GM19328 (cell line): Measurements from ENCODE around the gene TRIOBP.
"Not testable (repeated sequence)": the region's sequence is repeated elsewhere in the genome, so short reads cannot be mapped to it uniquely, and the experiment has no call there.

Experiments
- ATAC-seq: cut with Tn5 transposase; IDR thresholded peaks from one replicate; pipeline ENCODE4 v1.9.1; 2021; ENCODE audit warnings: mild to moderate bottlenecking, moderate library complexity; ENCODE audit not compliant: unreplicated experiment

Gene TRIOBP

DNA sequence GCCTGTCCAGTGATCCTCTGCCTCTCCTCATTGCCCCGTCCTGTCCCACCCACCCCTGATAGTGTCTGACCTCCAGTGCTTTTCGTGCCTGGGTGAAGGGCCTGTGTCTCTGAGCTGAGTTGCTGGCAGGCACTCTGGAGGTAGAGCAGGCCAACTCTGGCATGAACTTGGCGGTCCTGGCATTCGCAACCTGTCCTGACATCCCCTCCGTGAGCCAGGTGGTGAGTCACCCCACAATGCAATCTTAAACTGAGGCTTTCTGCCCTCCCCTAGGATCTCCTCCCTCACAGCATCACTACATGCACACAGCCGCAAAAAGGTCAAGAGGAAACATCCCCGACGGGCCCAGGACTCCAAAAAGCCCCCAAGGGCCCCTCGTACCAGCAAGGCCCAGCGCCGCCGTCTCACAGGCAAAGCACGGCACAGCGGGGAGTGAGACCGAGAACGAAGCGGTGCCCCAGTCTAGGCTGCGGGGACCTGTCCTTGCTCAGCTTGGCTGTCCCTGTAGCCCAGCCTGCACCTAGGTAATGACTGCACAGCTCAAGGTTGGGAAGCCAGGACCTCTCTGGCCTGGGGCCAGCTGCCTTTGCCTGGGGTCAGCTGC lies 5.8 kb upstream of the TRIOBP start:
- no peak for ATAC-seq

GRCh38 chr22:37692627-37693285 lies 4.1 kb upstream of the TRIOBP start:
- no peak for ATAC-seq

GRCh38 chr22:37694131-37694530 lies 2.7 kb upstream of the TRIOBP start:
- ATAC-seq, result not testable (repeated sequence)

GRCh38 chr22:37696260-37696656 lies 590 bp upstream of the TRIOBP start:
- not testable (repeated sequence) for ATAC-seq

DNA sequence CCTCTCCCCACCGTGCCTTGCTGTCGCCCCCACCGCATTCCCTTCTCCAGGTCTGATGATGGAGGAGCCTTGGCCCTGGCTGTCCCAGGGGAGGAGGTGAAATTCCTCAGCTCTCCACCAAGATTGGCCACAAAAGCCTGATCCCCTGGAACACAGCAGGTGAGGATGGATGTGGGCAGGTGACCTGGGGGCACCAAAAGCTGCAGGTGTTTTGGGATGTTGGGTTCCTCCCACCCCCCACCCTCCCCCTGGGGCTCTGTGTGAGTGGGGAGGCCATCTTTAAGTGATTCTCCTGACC lies 639 bp downstream of the TRIOBP start:
- no peak for ATAC-seq

DNA sequence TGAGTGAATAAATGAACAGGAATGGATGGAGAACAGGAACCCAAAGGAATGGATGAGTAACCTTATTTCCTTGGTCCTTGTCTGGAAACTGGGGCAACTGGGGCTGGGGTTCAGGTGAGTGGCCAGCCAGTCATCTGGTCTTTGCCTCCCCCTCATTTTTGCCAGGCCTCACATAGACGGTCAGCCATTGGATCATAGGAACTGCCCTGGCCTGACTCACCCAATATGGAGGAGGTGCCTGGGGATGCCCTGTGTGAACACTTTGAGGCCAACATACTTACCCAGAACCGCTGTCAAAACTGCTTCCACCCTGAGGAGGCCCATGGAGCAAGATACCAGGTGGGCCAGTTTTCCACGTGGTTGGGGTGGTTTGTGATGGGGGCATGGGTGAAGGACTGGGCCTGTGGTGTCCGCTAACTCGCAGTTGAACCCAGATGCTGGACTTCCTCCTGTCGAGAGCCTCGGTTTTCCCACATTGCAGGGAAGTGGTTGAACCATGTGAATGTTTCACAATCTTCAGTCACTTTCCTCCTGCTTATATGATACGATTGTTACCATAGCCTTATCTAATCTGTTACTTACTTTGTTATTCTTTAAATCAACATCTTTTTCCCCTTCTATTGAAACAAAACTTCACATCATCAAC lies 4.4 kb downstream of the TRIOBP start:
- no peak for ATAC-seq

DNA sequence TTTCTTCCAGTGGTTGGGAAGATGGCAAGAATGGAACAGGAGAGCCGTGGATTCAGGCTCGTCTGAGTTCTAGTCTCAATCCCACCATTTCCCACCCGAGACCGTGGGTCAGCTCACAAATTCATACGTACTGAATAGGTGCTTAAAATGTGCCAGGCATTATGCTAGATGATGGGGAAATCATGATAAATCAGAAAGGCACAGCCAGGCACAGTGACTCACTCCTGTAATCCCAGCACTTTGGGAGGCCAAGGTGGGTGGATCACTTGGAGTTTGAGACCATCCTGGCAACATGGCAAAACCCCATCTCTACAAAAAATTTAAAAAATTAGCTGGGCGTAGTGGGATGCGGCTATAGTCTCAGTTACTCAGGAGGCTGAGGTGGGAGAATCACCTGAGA lies 7.1 kb downstream of the TRIOBP start:
- ATAC-seq, result no peak

DNA sequence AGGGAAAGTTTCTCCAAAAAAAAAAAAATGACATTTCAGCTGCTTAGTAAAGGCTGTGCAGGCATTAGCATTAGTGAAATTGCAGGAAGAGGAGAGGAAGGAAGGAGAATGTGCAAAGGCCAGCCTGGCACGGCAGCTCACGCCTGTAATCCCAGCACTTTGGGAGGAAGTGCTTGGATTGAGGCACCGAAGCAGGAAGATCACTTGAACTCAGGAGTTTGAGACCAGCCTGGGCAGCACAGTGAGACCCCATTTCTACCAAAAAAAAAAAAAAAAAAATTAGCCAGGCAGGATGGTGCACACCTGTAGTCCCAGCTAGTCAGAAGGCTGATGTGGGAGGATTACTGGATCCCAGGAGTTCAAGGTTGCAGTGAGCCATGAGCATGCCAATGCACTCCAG lies 7.8 kb downstream of the TRIOBP start:
- no peak for ATAC-seq

DNA sequence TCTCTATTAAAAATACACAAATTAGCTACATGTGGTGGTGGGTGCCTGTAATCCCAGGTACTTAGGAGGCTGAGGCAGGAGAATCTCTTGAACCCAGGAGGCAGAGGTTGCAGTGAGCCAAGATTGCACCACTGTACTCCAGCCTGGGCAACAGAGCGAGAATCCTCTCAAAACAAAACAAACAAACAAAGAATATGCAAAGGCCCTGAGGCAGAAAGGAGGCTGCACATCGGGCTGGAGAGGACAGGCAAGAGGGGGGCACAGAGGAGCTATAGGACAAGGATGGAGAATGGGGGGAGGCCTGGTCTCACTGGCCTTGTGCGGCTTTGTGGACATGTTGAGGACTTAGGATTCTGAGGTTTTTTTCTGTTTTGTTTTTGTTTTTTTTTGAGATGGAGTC lies 8.4 kb downstream of the TRIOBP start:
- ATAC-seq, result no peak

DNA sequence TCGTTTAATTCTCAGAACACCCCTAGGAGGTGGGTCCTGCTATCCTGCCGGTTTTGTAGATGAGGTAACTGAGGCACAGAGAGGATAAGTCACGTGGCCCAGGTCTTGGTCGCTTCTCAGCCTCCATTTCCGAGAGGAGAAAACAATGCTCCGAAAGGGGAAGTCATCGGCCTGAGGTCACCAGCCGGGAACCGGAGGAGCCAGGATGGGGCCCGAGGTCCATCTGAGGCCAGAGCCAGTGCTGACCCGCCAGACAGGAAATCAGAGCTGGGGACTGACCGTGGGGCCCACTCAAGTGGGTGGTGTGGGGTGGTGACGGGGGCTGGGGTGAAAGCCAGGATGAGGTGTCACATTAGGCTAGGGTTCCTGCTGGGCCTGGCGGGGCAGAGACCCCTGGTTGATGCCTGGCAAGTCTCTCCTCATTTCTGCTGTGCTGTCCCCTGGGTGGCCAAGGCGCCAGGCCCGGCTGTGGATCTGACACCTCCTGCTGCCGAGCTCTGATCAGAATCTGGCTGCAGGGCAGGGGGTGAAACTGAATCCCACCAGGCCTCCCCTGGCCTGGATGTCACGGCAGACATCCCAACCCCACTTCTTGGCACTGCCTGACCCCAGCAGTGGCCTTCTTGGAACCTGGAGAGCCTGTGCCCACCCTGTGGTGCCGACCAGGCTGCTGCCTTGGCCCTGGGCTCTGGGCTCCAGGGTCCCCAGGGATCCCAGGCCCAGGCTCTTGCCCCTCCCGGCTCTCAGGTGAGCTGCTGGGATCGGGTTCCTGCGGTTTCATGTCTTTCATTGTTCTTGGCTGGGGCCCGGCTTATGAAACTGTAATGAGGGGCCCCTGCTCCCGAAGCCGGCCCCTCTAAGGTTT lies 12.0 kb downstream of the TRIOBP start:
- ATAC-seq, result no peak

GRCh38 chr22:37709445-37709765 lies 12.6 kb downstream of the TRIOBP start:
- ATAC-seq, result no peak

GRCh38 chr22:37710675-37711074 lies 13.8 kb downstream of the TRIOBP start:
- ATAC-seq, result no peak

DNA sequence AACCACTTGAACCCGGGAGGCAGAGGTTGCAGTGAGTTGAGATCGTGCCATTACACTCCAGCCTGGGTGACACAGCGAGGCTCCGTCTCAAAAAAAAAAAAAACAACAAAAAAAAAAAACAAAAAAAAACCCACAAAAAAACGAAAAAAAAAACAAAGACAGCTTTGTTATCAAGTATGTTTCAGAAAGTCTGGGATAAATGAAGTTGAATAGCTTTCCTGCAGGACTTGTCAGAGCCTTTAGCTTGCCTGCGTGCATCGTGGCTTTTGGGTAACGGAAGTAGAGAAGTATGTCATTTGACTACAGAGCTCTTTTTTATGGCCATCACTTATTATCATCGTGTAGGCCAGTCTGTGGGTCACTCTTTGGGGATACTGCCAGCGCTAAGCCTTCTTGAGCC lies 14.6 kb downstream of the TRIOBP start:
- no peak for ATAC-seq

- no peak for ATAC-seq
These were observed 16.9 kb downstream of the TRIOBP start for GRCh38 chr22:37713761-37714160.

DNA sequence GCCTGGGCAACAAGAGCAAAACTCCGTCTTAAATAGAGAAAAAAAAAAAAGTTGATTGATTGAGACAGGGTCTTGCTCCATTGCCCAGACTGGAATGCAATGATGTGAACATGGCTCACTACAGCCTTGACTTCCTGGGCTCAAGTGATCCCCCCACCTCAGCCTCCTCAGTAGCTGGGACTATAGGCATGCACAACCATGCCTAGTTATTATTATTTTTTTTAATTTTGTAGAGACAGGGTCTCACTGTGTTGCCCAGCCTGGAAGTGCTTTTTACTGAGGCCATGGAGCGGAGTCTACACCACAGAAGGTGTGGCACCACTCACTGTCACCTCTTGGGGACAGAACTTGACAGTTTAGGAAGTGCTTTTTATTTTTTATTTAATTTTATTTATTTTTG lies 17.8 kb downstream of the TRIOBP start:
- no peak for ATAC-seq

DNA sequence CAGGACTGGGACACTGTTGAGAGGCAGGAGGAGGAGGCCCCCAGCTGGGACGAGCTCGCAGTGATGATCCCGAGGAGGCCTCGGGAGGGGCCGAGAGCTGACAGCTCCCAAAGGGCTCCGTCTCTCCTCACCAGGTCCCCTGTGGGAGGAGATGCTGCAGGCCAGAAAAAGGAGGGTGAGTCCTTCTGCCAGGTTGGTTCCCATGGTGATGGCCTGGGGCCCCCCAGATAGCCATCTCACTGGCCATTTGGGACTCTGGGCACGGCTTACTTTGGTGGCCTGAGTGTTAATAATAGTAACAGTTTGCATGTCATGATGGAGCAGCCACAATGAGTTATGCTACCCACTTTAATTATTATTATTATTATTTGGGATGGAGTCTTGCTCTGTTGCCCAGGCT lies 18.9 kb downstream of the TRIOBP start:
- ATAC-seq, result no peak

- ATAC-seq, result no peak
These were observed 19.9 kb downstream of the TRIOBP start for GRCh38 chr22:37716708-37717107.

GRCh38 chr22:37717235-37717634 lies 20.4 kb downstream of the TRIOBP start:
- ATAC-seq, result not testable (repeated sequence)

- not testable (repeated sequence) for ATAC-seq
These were observed 21.0 kb downstream of the TRIOBP start for GRCh38 chr22:37717746-37718305.

- no peak for ATAC-seq
These were observed 28.8 kb downstream of the TRIOBP start for GRCh38 chr22:37725551-37726240.
